HG02885 (cell line): ENCODE results near the gene KLHL30.
"Not testable (repeated sequence)": the region's sequence is repeated elsewhere in the genome, so short reads cannot be mapped to it uniquely, and the experiment has no call there.

ENCODE experiments used
- ATAC-seq: cut with Tn5 transposase; IDR thresholded peaks from one replicate; pipeline ENCODE4 v1.9.1; 2021; ENCODE audit warnings: mild to moderate bottlenecking; ENCODE audit not compliant: unreplicated experiment, poor library complexity

KLHL30 gene

GRCh38 chr2:238171072-238171431 lies 32.6 kb downstream of the KLHL30 start:
- not testable (repeated sequence) for ATAC-seq

- no peak for ATAC-seq
Measured at GRCh38 chr2:238171575-238172187, 33.2 kb downstream of the KLHL30 start.

GRCh38 chr2:238172439-238172838 lies 34.0 kb downstream of the KLHL30 start:
- ATAC-seq = no peak

GRCh38 chr2:238173692-238174091 lies 35.2 kb downstream of the KLHL30 start:
- no peak for ATAC-seq

- ATAC-seq = no peak
Measured at GRCh38 chr2:238174291-238174690, 35.8 kb downstream of the KLHL30 start.

GRCh38 chr2:238174701-238175100 lies 36.2 kb downstream of the KLHL30 start:
- no peak for ATAC-seq

- no peak for ATAC-seq
Measured at GRCh38 chr2:238176613-238177012, 38.1 kb downstream of the KLHL30 start.

GRCh38 chr2:238180554-238180953 lies 42.1 kb downstream of the KLHL30 start:
- no peak for ATAC-seq

GRCh38 chr2:238182362-238182761 lies 43.9 kb downstream of the KLHL30 start:
- ATAC-seq = no peak

GRCh38 chr2:238183821-238184220 lies 45.4 kb downstream of the KLHL30 start:
- ATAC-seq = no peak

- no peak for ATAC-seq
Measured at GRCh38 chr2:238187618-238188548, 49.4 kb downstream of the KLHL30 start.

GRCh38 chr2:238190445-238190844 lies 52.0 kb downstream of the KLHL30 start:
- no peak for ATAC-seq
